OCI-LY3 (cell line): ENCODE results near the gene TCN2.

Experiments used
- CTCF ChIP-seq: fragments of 200-600, 300-600 bp; sonication (generic); IDR thresholded peaks from 2 replicates; pipeline ENCODE4 v1.5.1; 2014; ENCODE audit warnings: antibody characterized with exemption, low read length, low read depth
- EZH2phosphoT487 ChIP-seq: fragments of 200-600 bp; shearing (Covaris generic); IDR thresholded peaks from 2 replicates; pipeline ENCODE4 v1.6.1; 2018; ENCODE audit warnings: antibody characterized with exemption, mixed run types, low read depth

GRCh38 chr22:30561402-30562189 is 45.4 kb upstream of the TCN2 start:
- TF ChIP-seq CTCF (no peak), EZH2phosphoT487 (no peak)
